Mammary epithelial cell (primary cell): Measurements from ENCODE around the gene CYP2C9.

Source experiments
- EZH2 ChIP-seq: IDR thresholded peaks from 2 replicates; pipeline ENCODE4 v1.6.1; 2012; ENCODE audit warnings: low read length, inconsistent platforms, borderline replicate concordance
- TF ChIP-seq, protein P1 (sequence below), 2 donors: IDR thresholded peaks in 1 of 2; conservative IDR thresholded peaks in 1 of 2; 2 replicates each; pipeline ENCODE4 v1.5.1; 2011 to 2012; ENCODE audit warnings: inconsistent platforms in 2 of 2, low read length in 2 of 2, mild to moderate bottlenecking in 2 of 2, control low read depth in 1 of 2, low read depth in 1 of 2; ENCODE audit not compliant: insufficient read depth in 1 of 2; ENCODE audit errors: extremely low read depth in 1 of 2

DNA sequence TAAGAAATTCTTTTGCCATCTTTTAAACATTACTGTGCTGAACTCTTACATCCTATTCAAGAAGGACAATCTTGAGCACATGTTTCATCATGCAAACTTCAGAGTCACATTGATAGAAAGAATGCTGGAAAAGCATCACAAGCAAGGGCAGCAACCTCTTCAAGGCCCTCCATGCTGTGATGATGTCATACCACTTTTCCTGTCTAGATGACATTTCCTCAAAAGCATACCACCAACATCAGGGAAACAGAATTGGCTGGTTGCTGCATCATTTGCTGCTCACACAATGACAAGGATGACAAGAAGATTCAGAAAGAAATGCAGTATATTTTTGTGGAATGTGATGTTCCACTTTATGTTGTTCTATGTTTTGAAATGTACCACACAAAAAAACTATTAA lies 93.2 kb downstream of the CYP2C9 start:
- TF ChIP-seq, protein P1, sequence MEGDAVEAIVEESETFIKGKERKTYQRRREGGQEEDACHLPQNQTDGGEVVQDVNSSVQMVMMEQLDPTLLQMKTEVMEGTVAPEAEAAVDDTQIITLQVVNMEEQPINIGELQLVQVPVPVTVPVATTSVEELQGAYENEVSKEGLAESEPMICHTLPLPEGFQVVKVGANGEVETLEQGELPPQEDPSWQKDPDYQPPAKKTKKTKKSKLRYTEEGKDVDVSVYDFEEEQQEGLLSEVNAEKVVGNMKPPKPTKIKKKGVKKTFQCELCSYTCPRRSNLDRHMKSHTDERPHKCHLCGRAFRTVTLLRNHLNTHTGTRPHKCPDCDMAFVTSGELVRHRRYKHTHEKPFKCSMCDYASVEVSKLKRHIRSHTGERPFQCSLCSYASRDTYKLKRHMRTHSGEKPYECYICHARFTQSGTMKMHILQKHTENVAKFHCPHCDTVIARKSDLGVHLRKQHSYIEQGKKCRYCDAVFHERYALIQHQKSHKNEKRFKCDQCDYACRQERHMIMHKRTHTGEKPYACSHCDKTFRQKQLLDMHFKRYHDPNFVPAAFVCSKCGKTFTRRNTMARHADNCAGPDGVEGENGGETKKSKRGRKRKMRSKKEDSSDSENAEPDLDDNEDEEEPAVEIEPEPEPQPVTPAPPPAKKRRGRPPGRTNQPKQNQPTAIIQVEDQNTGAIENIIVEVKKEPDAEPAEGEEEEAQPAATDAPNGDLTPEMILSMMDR (conservative IDR thresholded peaks at IDR 0.05 in 1 of 2, IDR thresholded peaks at IDR 0.05 in 1 of 2; ENCODE audit: extremely low read depth in 1 of 2, insufficient read depth in 1 of 2, low read depth in 1 of 2, low read length in 2 of 2), result no peak
- no peak for TF ChIP-seq EZH2
